ENCODE measurements around the gene UGT3A1.

UGT3A1 gene

DNA sequence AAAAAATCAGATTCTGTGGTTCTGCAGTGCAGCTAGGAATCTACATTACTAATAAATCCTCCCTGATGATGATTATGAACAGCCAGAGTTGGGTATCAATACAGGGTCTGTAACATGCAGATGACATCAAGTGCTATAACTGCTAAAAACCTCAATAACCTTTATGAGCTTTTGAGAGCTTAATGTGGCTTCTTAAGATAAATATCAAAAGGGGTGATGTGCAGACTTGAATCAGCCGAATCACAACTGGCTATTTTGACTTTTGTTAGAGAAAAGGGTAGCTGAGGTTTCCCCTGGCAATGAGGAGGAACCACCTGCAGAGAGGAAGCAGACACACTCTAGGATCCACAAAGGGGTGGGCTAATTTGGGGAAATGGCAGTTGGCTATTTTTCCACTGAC lies 83.0 kb downstream of the UGT3A1 start:
- H3K4me3 Mint-ChIP-seq: no peak overlapping the region
- H3K9me3 Mint-ChIP-seq (ENCODE audit: low read depth): peaks cover 8% of the 10 kb centered on the region
- H3K4me1 Mint-ChIP-seq (ENCODE audit: low read depth): peaks cover 53% of the 10 kb centered on the region
- H3K27ac Mint-ChIP-seq: peak overlapping the region; percentile 80
- no peaks in the 10 kb centered on the region for H3K27me3 Mint-ChIP-seq
- H3K36me3 Mint-ChIP-seq: peaks cover 5% of the 10 kb centered on the region

- peak overlapping the region; percentile 95 for H3K27ac Mint-ChIP-seq
- peak overlapping the region; percentile 33 for H3K4me3 Mint-ChIP-seq
- H3K27me3 Mint-ChIP-seq: no peaks in the 10 kb centered on the region
- H3K9me3 Mint-ChIP-seq (ENCODE audit: low read depth): peaks cover 5% of the 10 kb centered on the region
- peaks cover 78% of the 10 kb centered on the region for H3K4me1 Mint-ChIP-seq (ENCODE audit: low read depth)
- H3K36me3 Mint-ChIP-seq: peaks cover 3% of the 10 kb centered on the region
Observed at GRCh38 chr5:35904443-35905132, 86.6 kb downstream of the UGT3A1 start.

DNA sequence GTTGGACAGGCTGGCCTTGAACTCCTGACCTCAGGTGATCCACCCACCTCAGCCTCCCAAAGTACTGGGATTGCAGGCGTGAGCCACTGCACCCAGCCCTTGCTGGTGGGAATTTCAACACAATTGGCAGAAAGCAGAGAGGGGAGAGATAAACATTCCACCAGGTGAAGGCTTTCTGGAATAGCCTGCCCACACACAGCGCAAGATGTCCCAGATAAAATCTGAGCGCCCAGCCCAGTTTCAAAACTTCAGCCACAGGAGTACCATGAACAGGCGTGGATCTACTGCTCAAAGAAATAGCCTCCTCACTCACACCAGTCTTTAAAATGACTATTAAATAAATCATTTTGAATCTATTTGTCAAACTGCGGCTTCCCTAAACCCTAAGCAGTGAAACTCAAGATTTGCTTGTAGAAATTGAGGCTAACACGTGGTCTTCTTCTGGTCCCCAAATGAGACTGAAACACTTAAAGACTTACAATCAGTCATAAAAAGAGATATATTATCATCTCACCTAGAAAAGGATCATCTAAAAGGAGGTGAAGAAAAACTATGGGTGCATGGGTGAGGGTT lies 87.5 kb downstream of the UGT3A1 start:
- Mint-ChIP-seq H3K36me3 (peaks cover 3% of the 10 kb centered on the region), H3K27me3 (no peaks in the 10 kb centered on the region), H3K27ac (peak overlapping the region; percentile 95), H3K4me3 (peak overlapping the region; percentile 33), H3K4me1 (ENCODE audit: low read depth) (peaks cover 82% of the 10 kb centered on the region), H3K9me3 (ENCODE audit: low read depth) (peaks cover 5% of the 10 kb centered on the region)

DNA sequence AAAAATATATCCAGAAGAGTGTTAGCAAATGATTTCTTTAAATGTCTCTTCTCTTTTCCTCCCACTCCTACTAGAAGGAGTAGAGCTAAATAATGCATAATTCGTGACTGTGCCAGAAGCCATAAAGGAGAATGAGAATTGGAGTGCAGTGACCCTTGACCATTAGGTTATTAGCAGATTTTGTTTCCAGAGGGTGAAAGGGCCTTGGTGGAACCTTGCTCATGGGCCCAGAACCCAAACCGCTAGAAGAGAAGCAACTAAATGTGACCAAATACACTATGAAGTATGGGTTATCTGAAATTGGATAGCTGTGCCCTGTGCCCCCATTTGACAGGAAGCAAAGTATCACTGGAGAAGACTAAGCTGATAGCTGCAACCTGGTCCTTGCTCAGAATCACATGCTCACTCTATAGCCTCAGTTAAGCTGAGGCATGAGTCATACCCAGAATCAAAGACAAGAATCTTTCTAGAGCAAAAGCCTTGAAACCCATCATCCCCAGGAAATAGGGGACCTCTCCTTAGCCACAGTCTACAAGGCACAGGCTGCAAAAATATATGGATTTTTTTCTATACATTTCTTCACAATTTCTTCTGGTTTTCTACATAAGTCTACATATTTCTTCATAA lies 89.0 kb downstream of the UGT3A1 start:
- H3K9me3 Mint-ChIP-seq (ENCODE audit: low read depth): peaks cover 5% of the 10 kb centered on the region
- peaks cover 3% of the 10 kb centered on the region for H3K36me3 Mint-ChIP-seq
- H3K27ac Mint-ChIP-seq: peak overlapping the region; percentile 56
- peaks cover 76% of the 10 kb centered on the region for H3K4me1 Mint-ChIP-seq (ENCODE audit: low read depth)
- H3K27me3 Mint-ChIP-seq: no peaks in the 10 kb centered on the region
- H3K4me3 Mint-ChIP-seq: peak overlapping the region; percentile 2
